Endothelial cell of umbilical vein (primary cell): ENCODE data around the gene HBS1L. TPM values are rescaled to one million over a fixed set of nuclear protein-coding genes. Genes with fewer than 3 reads are reported as not detected.

Experiments
- BruUV-seq: library from RNA; stranded (reverse); fragments of 400-500 nt; replicated peaks from 2 replicates; lab custom pipeline; 2021; lab: Mats Ljungman, UMichigan
- CTCF ChIA-PET: fragments of 300-600, 350-600 bp; sonication (Branson Sonifier 250); formaldehyde crosslinking; loops from one replicate; lab custom pipeline; 2021; ENCODE audit warnings: antibody characterized with exemption, inconsistent platforms; lab: Charles Lee
- POLR2A ChIA-PET: fragments of 300-600, 350-600 bp; sonication (Branson Sonifier 250); formaldehyde crosslinking; loops from one replicate; lab custom pipeline; 2021; ENCODE audit warnings: antibody characterized with exemption, inconsistent platforms; lab: Charles Lee
- DNase-seq: peaks from one replicate; pipeline ENCODE4 v3.0.0-alpha.2; 2011; ENCODE audit warnings: low read depth, low spot score
- FAIRE-seq: peaks from 2 replicates; lab custom pipeline; 2011; peaks lifted over from hg19 to GRCh38; lab: Jason Lieb, UNC
- H2AFZ ChIP-seq: 2 replicates; pipeline ENCODE4 v1.6.0; 2012; ENCODE audit warnings: low read depth, low read length, control low read depth, inconsistent platforms
- H3K27ac ChIP-seq: 2 replicates; pipeline ENCODE4 v1.5.1; 2011; ENCODE audit warnings: low read depth, mild to moderate bottlenecking, control low read depth, low read length, moderate library complexity; ENCODE audit not compliant: insufficient read depth
- H3K27me3 ChIP-seq, 2 experiments: 2 replicates each; pipeline versions ENCODE4 v1.6.0 to v1.6.1; 2011; ENCODE audit warnings: low read length in 2 of 2, mixed read lengths in 1 of 2; ENCODE audit not compliant: control insufficient read depth in 2 of 2, insufficient read depth in 2 of 2
- H3K36me3 ChIP-seq, 2 experiments: 2 replicates in 1 of 2; 3 replicates in 1 of 2; pipeline ENCODE4 v1.5.1; 2011; ENCODE audit warnings: low read length in 2 of 2, mild to moderate bottlenecking in 1 of 2, moderate library complexity in 1 of 2; ENCODE audit not compliant: control insufficient read depth in 2 of 2, insufficient read depth in 2 of 2; ENCODE audit errors: extremely low read depth in 1 of 2
- H3K4me1 ChIP-seq: 3 replicates; pipeline ENCODE4 v1.5.1; 2011; ENCODE audit warnings: mild to moderate bottlenecking, low read length; ENCODE audit not compliant: control insufficient read depth, insufficient read depth; ENCODE audit errors: extremely low read depth
- H3K4me2 ChIP-seq: 2 replicates; pipeline ENCODE4 v1.6.1; 2011; ENCODE audit warnings: low read length, control low read depth, mixed read lengths; ENCODE audit not compliant: insufficient read depth
- H3K4me3 ChIP-seq, 3 experiments: fragments of 200-600 bp in 1 of 3; sonication (generic), shearing (Covaris generic) in 1 of 3; replicated peaks in 1 of 3; 2 replicates each; pipeline ENCODE4 v1.5.1; 2011 to 2016; ENCODE audit warnings: control low read depth in 3 of 3, low read length in 3 of 3, mild to moderate bottlenecking in 2 of 3, inconsistent platforms in 1 of 3, low read depth in 1 of 3, moderate library complexity in 1 of 3; ENCODE audit not compliant: insufficient read depth in 1 of 3
- H3K79me2 ChIP-seq: 2 replicates; pipeline ENCODE4 v1.6.0; 2012; ENCODE audit warnings: low read length, inconsistent platforms; ENCODE audit not compliant: control insufficient read depth, insufficient read depth
- H3K9ac ChIP-seq: replicated peaks from 2 replicates; pipeline ENCODE3; 2011; ENCODE audit warnings: low read length, control low read depth; ENCODE audit not compliant: insufficient read depth; ENCODE audit errors: extremely low read depth
- H3K9me1 ChIP-seq: replicated peaks from 3 replicates; pipeline ENCODE4 v1.6.0; 2011; ENCODE audit warnings: mild to moderate bottlenecking, low read length; ENCODE audit not compliant: control insufficient read depth, insufficient read depth; ENCODE audit errors: extremely low read depth
- H3K9me3 ChIP-seq: replicated peaks from 2 replicates; pipeline ENCODE4 v1.5.1; 2012; ENCODE audit warnings: low read length, inconsistent platforms; ENCODE audit not compliant: control insufficient read depth, insufficient read depth
- H4K20me1 ChIP-seq: replicated peaks from 2 replicates; pipeline ENCODE3; 2011; ENCODE audit warnings: mild to moderate bottlenecking, low read length; ENCODE audit not compliant: control insufficient read depth, insufficient read depth; ENCODE audit errors: extremely low read depth
- EZH2 ChIP-seq: IDR thresholded peaks from 2 replicates; pipeline ENCODE4 v1.6.1; 2012; ENCODE audit warnings: borderline replicate concordance, low read depth, mild to moderate bottlenecking, moderate library complexity, low read length, inconsistent platforms; ENCODE audit not compliant: severe bottlenecking
- FOS ChIP-seq: IDR thresholded peaks from 2 replicates; pipeline ENCODE4 v1.6.1; 2011; ENCODE audit warnings: mild to moderate bottlenecking, low read length, moderate library complexity, borderline replicate concordance; ENCODE audit not compliant: insufficient read depth
- GATA2 ChIP-seq: IDR thresholded peaks from 2 replicates; pipeline ENCODE4 v1.7.0; 2011; ENCODE audit warnings: low read depth, mild to moderate bottlenecking, moderate library complexity, mixed read lengths, low read length; ENCODE audit not compliant: insufficient read length, insufficient read depth
- JUN ChIP-seq: IDR thresholded peaks from 2 replicates; pipeline ENCODE4 v1.6.1; 2011; ENCODE audit warnings: borderline replicate concordance, low read depth; ENCODE audit not compliant: insufficient read length, insufficient read depth
- MYC ChIP-seq: IDR thresholded peaks from one replicate; pipeline ENCODE4 v1.6.1; 2011; ENCODE audit warnings: mild to moderate bottlenecking, low read depth, low read length
- POLR2A ChIP-seq: IDR thresholded peaks from 2 replicates; pipeline ENCODE4 v1.6.1; 2012; ENCODE audit warnings: low read depth, mild to moderate bottlenecking, control low read depth, low read length
- POLR2AphosphoS5 ChIP-seq: IDR thresholded peaks from 2 replicates; pipeline ENCODE4 v1.6.1; 2012; ENCODE audit warnings: low read depth, mild to moderate bottlenecking, control low read depth, low read length, moderate library complexity; ENCODE audit not compliant: insufficient read depth
- dilution Hi-C: fragments of 300-500 bp; cut with MboI; formaldehyde crosslinking; loops from one replicate; pipeline ENCODE4 v1.15.0; 2019; ENCODE audit warnings: low sequenced_read_pairs; ENCODE audit not compliant: extremely low pct_ligation_motif_present
- intact Hi-C: fragments of 100-400 bp; cut with micrococcal nuclease; formaldehyde crosslinking; loops from one replicate; pipeline ENCODE4 v1.10.0; 2022
- polyA plus RNA-seq, 4 experiments: library from polyadenylated mRNA; depleted of rRNA in 3 of 4; stranded (reverse) in 3 of 4; unstranded in 1 of 4; fragments of >200 nt; gene quantifications; 2 replicates each; pipeline versions ENCODE4 v1.2.1 to v1.2.3, GENCODE V29; 2011 to 2012; ENCODE audit warnings: missing spikeins in 1 of 4
- total RNA-seq: library from RNA; stranded (reverse); gene quantifications from 2 replicates; pipeline ENCODE4 v1.2.3, GENCODE V29; 2021
- TF ChIP-seq, protein P1 (sequence below): IDR thresholded peaks from 2 replicates; pipeline ENCODE4 v1.6.1; 2011; ENCODE audit not compliant: insufficient read depth, insufficient read length
- TF ChIP-seq, protein P2 (sequence below), 2 donors: IDR thresholded peaks; 1 replicate in 1 of 2; 2 replicates in 1 of 2; pipeline ENCODE4 v1.5.1; 2011; ENCODE audit warnings: low read length in 2 of 2, mild to moderate bottlenecking in 2 of 2, moderate library complexity in 2 of 2, control low read depth in 1 of 2, inconsistent platforms in 1 of 2, low read depth in 1 of 2; ENCODE audit not compliant: insufficient read depth in 1 of 2; ENCODE audit errors: extremely low read depth in 1 of 2

The HBS1L gene
- total and polyA plus RNA-seq, 2 donors (not counting 3 experiments of a cell fraction or from before 2014, with no cell fraction given), result 23.7 to 74.6 TPM

DNA sequence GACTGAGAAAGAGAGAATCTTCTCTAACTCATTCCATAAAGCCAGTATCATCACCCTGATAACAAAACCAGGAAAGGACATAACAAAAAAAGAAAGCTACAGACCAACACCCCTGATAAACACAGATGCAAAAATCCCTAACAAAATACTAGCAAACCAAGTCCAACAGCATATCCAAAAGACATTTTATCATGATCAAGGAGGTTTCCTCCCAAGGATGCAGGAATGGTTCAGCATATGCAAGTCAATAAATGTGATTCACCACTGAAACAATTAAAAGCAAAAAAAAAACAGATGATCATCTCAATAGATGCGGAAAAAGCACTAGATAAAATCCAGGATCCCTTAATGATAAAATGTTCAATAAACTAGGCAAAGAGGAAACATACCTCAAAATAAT, 80.3 kb downstream of the HBS1L start:
- Histone ChIP-seq H3K36me3 (peaks cover 2% of the 10 kb centered on the region in 2 experiments), H3K27ac (no peak overlapping the region), H3K9ac (no peak overlapping the region), H2AFZ (no peak overlapping the region), H3K9me1 (no peaks in the 10 kb centered on the region), H3K9me3 (no peaks in the 10 kb centered on the region), H3K79me2 (no peaks in the 10 kb centered on the region), H3K4me2 (no peak overlapping the region), H3K4me3 (no peak overlapping the region), H4K20me1 (no peaks in the 10 kb centered on the region), H3K4me1 (no peaks in the 10 kb centered on the region), H3K27me3 (no peaks in the 10 kb centered on the region)
- CTCF ChIA-PET, result no interaction called here
- FAIRE-seq (no peak), DNase-seq (no peak)
- TF ChIP-seq EZH2, result no peak
- TF ChIP-seq FOS, result no peak
- no peak for TF ChIP-seq JUN
- TF ChIP-seq POLR2AphosphoS5, result no peak
- no peak for TF ChIP-seq MYC
- TF ChIP-seq POLR2A, result no peak
- no peak for TF ChIP-seq GATA2
- TF ChIP-seq, protein P1, sequence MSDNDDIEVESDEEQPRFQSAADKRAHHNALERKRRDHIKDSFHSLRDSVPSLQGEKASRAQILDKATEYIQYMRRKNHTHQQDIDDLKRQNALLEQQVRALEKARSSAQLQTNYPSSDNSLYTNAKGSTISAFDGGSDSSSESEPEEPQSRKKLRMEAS, result no peak
- TF ChIP-seq, protein P2, sequence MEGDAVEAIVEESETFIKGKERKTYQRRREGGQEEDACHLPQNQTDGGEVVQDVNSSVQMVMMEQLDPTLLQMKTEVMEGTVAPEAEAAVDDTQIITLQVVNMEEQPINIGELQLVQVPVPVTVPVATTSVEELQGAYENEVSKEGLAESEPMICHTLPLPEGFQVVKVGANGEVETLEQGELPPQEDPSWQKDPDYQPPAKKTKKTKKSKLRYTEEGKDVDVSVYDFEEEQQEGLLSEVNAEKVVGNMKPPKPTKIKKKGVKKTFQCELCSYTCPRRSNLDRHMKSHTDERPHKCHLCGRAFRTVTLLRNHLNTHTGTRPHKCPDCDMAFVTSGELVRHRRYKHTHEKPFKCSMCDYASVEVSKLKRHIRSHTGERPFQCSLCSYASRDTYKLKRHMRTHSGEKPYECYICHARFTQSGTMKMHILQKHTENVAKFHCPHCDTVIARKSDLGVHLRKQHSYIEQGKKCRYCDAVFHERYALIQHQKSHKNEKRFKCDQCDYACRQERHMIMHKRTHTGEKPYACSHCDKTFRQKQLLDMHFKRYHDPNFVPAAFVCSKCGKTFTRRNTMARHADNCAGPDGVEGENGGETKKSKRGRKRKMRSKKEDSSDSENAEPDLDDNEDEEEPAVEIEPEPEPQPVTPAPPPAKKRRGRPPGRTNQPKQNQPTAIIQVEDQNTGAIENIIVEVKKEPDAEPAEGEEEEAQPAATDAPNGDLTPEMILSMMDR (IDR thresholded peaks at IDR 0.05; ENCODE audit: extremely low read depth in 1 of 2, insufficient read depth in 1 of 2, low read depth in 1 of 2, low read length in 2 of 2), result no peak
- no TSS peak for BruUV-seq
- dilution Hi-C loops (no loop called here), intact Hi-C loops (no loop called here)
- POLR2A ChIA-PET, result no interaction called here
